SK-N-SH (cell line): Measurements from ENCODE around the gene CSTPP1. TPM values are rescaled to one million over a fixed set of nuclear protein-coding genes. Genes with fewer than 3 reads are reported as not detected.
A peak's percentile ranks its signal among the peaks of the same experiment; 100 is the strongest.

Source experiments
- CTCF ChIA-PET: fragments of 300-600, 350-600 bp; formaldehyde crosslinking; extraction: SDS; loops from one replicate; lab custom pipeline; 2021; lab: Yijun Ruan, JAX
- POLR2A ChIA-PET: fragments of 350-600 bp; sonication (Branson Sonifier 250); formaldehyde crosslinking; extraction: SDS; loops from one replicate; lab custom pipeline; 2020; ENCODE audit warnings: antibody characterized with exemption, inconsistent platforms; lab: Yijun Ruan, JAX
- DNase-seq: peaks from one replicate; pipeline ENCODE4 v3.0.0; 2012
- H2AFZ ChIP-seq: fragments of 200-600 bp; sonication (generic); 2 replicates; pipeline ENCODE4 v1.8.1; 2016; ENCODE audit warnings: antibody characterized with exemption, mild to moderate bottlenecking, low read depth
- H3F3A ChIP-seq: fragments of 200-600 bp; sonication (generic); replicated peaks from 2 replicates; pipeline ENCODE3; 2016; ENCODE audit warnings: antibody characterized with exemption, mild to moderate bottlenecking; ENCODE audit not compliant: insufficient read depth
- H3K27ac ChIP-seq, 2 experiments: fragments of 200-500 bp in 1 of 2; fragments of 200-600 bp in 1 of 2; sonication (Bioruptor generic) in 1 of 2; sonication (generic), shearing (Covaris generic) in 1 of 2; 2 replicates each; pipeline versions ENCODE4 v1.5.1 to v1.6.1; 2014 to 2016; ENCODE audit warnings: low read depth in 2 of 2, inconsistent platforms in 1 of 2, low read length in 1 of 2, mild to moderate bottlenecking in 1 of 2, mixed read lengths in 1 of 2
- H3K27me3 ChIP-seq: fragments of 200-600 bp; sonication (generic), shearing (Covaris generic); 2 replicates; pipeline ENCODE4 v1.6.1; 2016; ENCODE audit warnings: mixed run types; ENCODE audit not compliant: insufficient read depth
- H3K36me3 ChIP-seq, 2 experiments: fragments of 200-500 bp in 1 of 2; fragments of 200-600 bp in 1 of 2; sonication (Bioruptor generic) in 1 of 2; sonication (generic) in 1 of 2; replicated peaks in 1 of 2; 2 replicates each; pipeline versions ENCODE3 to v1.5.1; 2014 to 2016; ENCODE audit warnings: low read length in 1 of 2, mild to moderate bottlenecking in 1 of 2; ENCODE audit not compliant: insufficient read depth in 2 of 2, control insufficient read depth in 1 of 2
- H3K4me1 ChIP-seq, 2 experiments: fragments of 200-500 bp in 1 of 2; fragments of 200-600 bp in 1 of 2; sonication (Bioruptor generic) in 1 of 2; sonication (generic), shearing (Covaris generic) in 1 of 2; 2 replicates each; pipeline versions ENCODE4 v1.5.1 to v1.6.1; 2014 to 2016; ENCODE audit warnings: low read depth in 1 of 2, low read length in 1 of 2, mixed run types in 1 of 2; ENCODE audit not compliant: insufficient read depth in 2 of 2, control insufficient read depth in 1 of 2
- H3K4me2 ChIP-seq: fragments of 200-600 bp; sonication (generic), shearing (Covaris generic); 2 replicates; pipeline ENCODE4 v1.6.1; 2017; ENCODE audit warnings: mixed run types
- H3K4me3 ChIP-seq, 2 experiments: fragments of 200-500 bp in 1 of 2; fragments of 200-600 bp in 1 of 2; sonication (Bioruptor generic) in 1 of 2; sonication (generic), shearing (Covaris generic) in 1 of 2; 2 replicates each; pipeline versions ENCODE4 v1.5.1 to v1.8.1; 2014 to 2016; ENCODE audit warnings: low read depth in 2 of 2, inconsistent platforms in 1 of 2, low read length in 1 of 2, mild to moderate bottlenecking in 1 of 2, mixed read lengths in 1 of 2, moderate library complexity in 1 of 2
- H3K79me2 ChIP-seq: fragments of 200-600 bp; sonication (generic); 2 replicates; pipeline ENCODE4 v1.8.1; 2017; ENCODE audit warnings: mild to moderate bottlenecking; ENCODE audit not compliant: insufficient read depth
- H3K9ac ChIP-seq: fragments of 200-600 bp; sonication (generic); 2 replicates; pipeline ENCODE4 v1.6.1; 2017; ENCODE audit warnings: mixed run types
- H3K9me2 ChIP-seq: fragments of 200-600 bp; sonication (generic); 2 replicates; pipeline ENCODE4 v1.6.1; 2017; ENCODE audit warnings: mixed run types
- H3K9me3 ChIP-seq: fragments of 200-600 bp; sonication (generic); 2 replicates; pipeline ENCODE4 v1.6.1; 2017; ENCODE audit warnings: mixed run types, mild to moderate bottlenecking, moderate library complexity
- H4K20me1 ChIP-seq: fragments of 200-600 bp; sonication (generic); 2 replicates; pipeline ENCODE4 v1.6.1; 2017; ENCODE audit warnings: mild to moderate bottlenecking, mixed run types; ENCODE audit not compliant: insufficient read depth
- EP300 ChIP-seq, 2 experiments: IDR thresholded peaks; 2 replicates each; pipeline versions ENCODE4 v1.4.0 to v1.6.1; 2012; ENCODE audit warnings: borderline replicate concordance in 1 of 2, low read depth in 1 of 2, low read length in 1 of 2
- EZH2phosphoT487 ChIP-seq: fragments of 200-600 bp; sonication (generic); IDR thresholded peaks from 2 replicates; pipeline ENCODE4 v1.6.1; 2017; ENCODE audit warnings: low read depth, mixed run types, mild to moderate bottlenecking, antibody characterized with exemption, moderate library complexity, borderline replicate concordance
- FOXJ3 ChIP-seq: sonication (generic); formaldehyde crosslinking; IDR thresholded peaks from 2 replicates; pipeline ENCODE4 v1.5.1; 2020; ENCODE audit warnings: mild to moderate bottlenecking, missing genetic modification reagents
- GATA2 ChIP-seq: sonication (generic); formaldehyde crosslinking; IDR thresholded peaks from 2 replicates; pipeline ENCODE4 v1.5.0; 2020; ENCODE audit warnings: mild to moderate bottlenecking, missing genetic modification reagents
- MXI1 ChIP-seq: IDR thresholded peaks from 2 replicates; pipeline ENCODE4 v1.6.1; 2012; ENCODE audit warnings: mild to moderate bottlenecking, low read depth, low read length, improper control_type of control experiment
- POLR2AphosphoS5 ChIP-seq: IDR thresholded peaks from 2 replicates; pipeline ENCODE4 v1.6.1; 2012; ENCODE audit warnings: low read depth, low read length
- RAD21 ChIP-seq: IDR thresholded peaks from 2 replicates; pipeline ENCODE4 v1.6.1; 2012; ENCODE audit warnings: mild to moderate bottlenecking, low read length
- SIN3A ChIP-seq: IDR thresholded peaks from 2 replicates; pipeline ENCODE4 v1.6.1; 2012; ENCODE audit warnings: low read depth, mild to moderate bottlenecking, low read length, moderate library complexity, borderline replicate concordance
- SMC3 ChIP-seq: IDR thresholded peaks from 2 replicates; pipeline ENCODE4 v1.6.1; 2012; ENCODE audit warnings: low read depth, low read length, improper control_type of control experiment
- TAF1 ChIP-seq: IDR thresholded peaks from 2 replicates; pipeline ENCODE4 v1.6.1; 2012; ENCODE audit warnings: low read depth, mild to moderate bottlenecking, low read length, moderate library complexity, borderline replicate concordance
- TEAD4 ChIP-seq: IDR thresholded peaks from 2 replicates; pipeline ENCODE4 v1.4.0; 2012; ENCODE audit warnings: mild to moderate bottlenecking, borderline replicate concordance; ENCODE audit not compliant: insufficient read depth
- WGBS: methylation state at CpG from one replicate; pipeline ENCODE4 v1.1.6; 2017; ENCODE audit warnings: low lambda C conversion rate; 5-methylcytosine and 5-hydroxymethylcytosine counted together
- polyA plus RNA-seq, 3 experiments: library from polyadenylated mRNA; depleted of rRNA; stranded (reverse); fragments of >200 nt; gene quantifications; 2 replicates each; pipeline ENCODE4 v1.2.3, GENCODE V29; 2012
- TF ChIP-seq, protein P1 (sequence below): IDR thresholded peaks from 2 replicates; pipeline ENCODE4 v1.4.0; 2012; ENCODE audit warnings: low read depth
- TF ChIP-seq, protein P2 (sequence below): IDR thresholded peaks from 2 replicates; pipeline ENCODE4; 2012
- TF ChIP-seq, protein P3 (sequence below): IDR thresholded peaks from 2 replicates; pipeline ENCODE4 v1.4.0; 2012; ENCODE audit warnings: low read depth, borderline replicate concordance
- TF ChIP-seq, protein P4 (sequence below): IDR thresholded peaks from 2 replicates; pipeline ENCODE4 v1.4.0; 2012; ENCODE audit warnings: low read depth, borderline replicate concordance
- TF ChIP-seq, protein P5 (sequence below): fragments of 200-600 bp; sonication (generic); IDR thresholded peaks from 2 replicates; pipeline ENCODE4 v1.6.1; 2017; ENCODE audit warnings: antibody characterized with exemption, mild to moderate bottlenecking, moderate library complexity

Gene CSTPP1
- polyA plus RNA-seq, 1 of the 3 experiments (the other 2 are of a cell fraction) = 85.7 TPM

DNA sequence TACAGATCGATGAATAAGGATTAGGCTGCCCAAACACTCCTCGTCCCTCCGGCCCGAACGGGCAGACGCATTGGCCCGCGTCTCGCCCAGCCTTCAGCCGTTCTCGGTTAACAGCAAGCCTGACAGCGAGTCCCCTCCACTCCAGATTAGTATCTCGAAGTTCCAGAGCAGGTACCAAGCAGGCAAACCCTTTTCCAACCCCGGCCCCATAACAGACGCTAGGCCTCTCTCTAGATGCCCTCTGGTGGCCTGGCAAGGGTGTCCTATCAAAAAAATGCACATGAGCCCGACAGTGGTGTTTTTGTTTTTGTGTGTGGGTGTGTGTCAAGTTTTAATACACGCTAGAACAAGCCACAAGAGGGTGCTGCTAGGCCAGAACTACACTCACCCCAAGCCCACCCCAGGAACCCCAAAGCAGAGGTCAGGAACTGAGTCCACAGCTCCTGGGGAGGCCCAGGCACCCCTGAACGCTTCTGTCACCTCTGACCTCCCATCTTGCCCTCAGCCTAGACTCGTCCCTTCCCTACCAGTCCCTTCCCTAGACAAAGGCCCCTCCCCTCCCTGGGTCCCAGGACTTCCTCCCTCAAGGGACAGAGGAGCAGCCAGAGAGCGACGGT, 240.8 kb downstream of the CSTPP1 start:
- Histone ChIP-seq H2AFZ (peak overlapping the region; percentile 99), H3K27ac (peak overlapping the region; percentile 94), H3K79me2 (peaks cover 44% of the 10 kb centered on the region), H3K27me3 (no peaks in the 10 kb centered on the region), H3K9me3 (no peaks in the 10 kb centered on the region), H3K9me2 (no peaks in the 10 kb centered on the region), H3K36me3 (peaks cover 6 to 22% of the 10 kb centered on the region in 2 experiments), H3K4me1 (peaks cover 15 to 18% of the 10 kb centered on the region in 2 experiments), H4K20me1 (no peaks in the 10 kb centered on the region), H3K4me2 (peak overlapping the region; percentile 99), H3K9ac (peak overlapping the region; percentile 94), H3F3A (peaks cover 12% of the 10 kb centered on the region), H3K4me3 (peak overlapping the region; percentile 88 to 99)
- CTCF ChIA-PET = interaction anchor here (0.5 to 4.2 kb wide), 31 partner anchors 8 to 286 kb away, joined by 3 to 78 read pairs (median 4); partner anchors contain the start of genes ACP2, DDB2, MYBPC3 and NR1H3
- peak; percentile 80 for DNase-seq
- TF ChIP-seq TAF1 (no peak), TEAD4 (no peak), EZH2phosphoT487 (no peak), FOXJ3 (CRISPR knock-in tag) (no peak), SIN3A (no peak), RAD21 (peak; percentile 74), EP300 (IDR thresholded peaks at IDR 0.05; ENCODE audit: borderline replicate concordance in 1 of 2, low read depth in 1 of 2, low read length in 1 of 2) (no peak), SMC3 (peak; percentile 58), POLR2AphosphoS5 (0 out of 2 replicates have a peak, but pooled peaks have one; percentile 8), MXI1 (peak; percentile 65), GATA2 (CRISPR knock-in tag) (peak; percentile 44)
- TF ChIP-seq, protein P1, sequence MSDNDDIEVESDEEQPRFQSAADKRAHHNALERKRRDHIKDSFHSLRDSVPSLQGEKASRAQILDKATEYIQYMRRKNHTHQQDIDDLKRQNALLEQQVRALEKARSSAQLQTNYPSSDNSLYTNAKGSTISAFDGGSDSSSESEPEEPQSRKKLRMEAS = peak; percentile 52
- TF ChIP-seq, protein P2, sequence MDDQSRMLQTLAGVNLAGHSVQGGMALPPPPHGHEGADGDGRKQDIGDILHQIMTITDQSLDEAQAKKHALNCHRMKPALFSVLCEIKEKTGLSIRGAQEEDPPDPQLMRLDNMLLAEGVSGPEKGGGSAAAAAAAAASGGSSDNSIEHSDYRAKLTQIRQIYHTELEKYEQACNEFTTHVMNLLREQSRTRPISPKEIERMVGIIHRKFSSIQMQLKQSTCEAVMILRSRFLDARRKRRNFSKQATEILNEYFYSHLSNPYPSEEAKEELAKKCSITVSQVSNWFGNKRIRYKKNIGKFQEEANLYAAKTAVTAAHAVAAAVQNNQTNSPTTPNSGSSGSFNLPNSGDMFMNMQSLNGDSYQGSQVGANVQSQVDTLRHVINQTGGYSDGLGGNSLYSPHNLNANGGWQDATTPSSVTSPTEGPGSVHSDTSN = no peak
- TF ChIP-seq, protein P3, sequence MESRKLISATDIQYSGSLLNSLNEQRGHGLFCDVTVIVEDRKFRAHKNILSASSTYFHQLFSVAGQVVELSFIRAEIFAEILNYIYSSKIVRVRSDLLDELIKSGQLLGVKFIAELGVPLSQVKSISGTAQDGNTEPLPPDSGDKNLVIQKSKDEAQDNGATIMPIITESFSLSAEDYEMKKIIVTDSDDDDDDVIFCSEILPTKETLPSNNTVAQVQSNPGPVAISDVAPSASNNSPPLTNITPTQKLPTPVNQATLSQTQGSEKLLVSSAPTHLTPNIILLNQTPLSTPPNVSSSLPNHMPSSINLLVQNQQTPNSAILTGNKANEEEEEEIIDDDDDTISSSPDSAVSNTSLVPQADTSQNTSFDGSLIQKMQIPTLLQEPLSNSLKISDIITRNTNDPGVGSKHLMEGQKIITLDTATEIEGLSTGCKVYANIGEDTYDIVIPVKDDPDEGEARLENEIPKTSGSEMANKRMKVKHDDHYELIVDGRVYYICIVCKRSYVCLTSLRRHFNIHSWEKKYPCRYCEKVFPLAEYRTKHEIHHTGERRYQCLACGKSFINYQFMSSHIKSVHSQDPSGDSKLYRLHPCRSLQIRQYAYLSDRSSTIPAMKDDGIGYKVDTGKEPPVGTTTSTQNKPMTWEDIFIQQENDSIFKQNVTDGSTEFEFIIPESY = no peak
- TF ChIP-seq, protein P4, sequence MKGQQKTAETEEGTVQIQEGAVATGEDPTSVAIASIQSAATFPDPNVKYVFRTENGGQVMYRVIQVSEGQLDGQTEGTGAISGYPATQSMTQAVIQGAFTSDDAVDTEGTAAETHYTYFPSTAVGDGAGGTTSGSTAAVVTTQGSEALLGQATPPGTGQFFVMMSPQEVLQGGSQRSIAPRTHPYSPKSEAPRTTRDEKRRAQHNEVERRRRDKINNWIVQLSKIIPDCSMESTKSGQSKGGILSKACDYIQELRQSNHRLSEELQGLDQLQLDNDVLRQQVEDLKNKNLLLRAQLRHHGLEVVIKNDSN = no peak
- TF ChIP-seq, protein P5, sequence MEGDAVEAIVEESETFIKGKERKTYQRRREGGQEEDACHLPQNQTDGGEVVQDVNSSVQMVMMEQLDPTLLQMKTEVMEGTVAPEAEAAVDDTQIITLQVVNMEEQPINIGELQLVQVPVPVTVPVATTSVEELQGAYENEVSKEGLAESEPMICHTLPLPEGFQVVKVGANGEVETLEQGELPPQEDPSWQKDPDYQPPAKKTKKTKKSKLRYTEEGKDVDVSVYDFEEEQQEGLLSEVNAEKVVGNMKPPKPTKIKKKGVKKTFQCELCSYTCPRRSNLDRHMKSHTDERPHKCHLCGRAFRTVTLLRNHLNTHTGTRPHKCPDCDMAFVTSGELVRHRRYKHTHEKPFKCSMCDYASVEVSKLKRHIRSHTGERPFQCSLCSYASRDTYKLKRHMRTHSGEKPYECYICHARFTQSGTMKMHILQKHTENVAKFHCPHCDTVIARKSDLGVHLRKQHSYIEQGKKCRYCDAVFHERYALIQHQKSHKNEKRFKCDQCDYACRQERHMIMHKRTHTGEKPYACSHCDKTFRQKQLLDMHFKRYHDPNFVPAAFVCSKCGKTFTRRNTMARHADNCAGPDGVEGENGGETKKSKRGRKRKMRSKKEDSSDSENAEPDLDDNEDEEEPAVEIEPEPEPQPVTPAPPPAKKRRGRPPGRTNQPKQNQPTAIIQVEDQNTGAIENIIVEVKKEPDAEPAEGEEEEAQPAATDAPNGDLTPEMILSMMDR = peak; percentile 77
- WGBS = 13% methylated on average over 16 of the region's 21 CpGs
- POLR2A ChIA-PET = interaction anchor here (1.3 to 3.3 kb wide), 3 partner anchors 10 to 72 kb away, joined by 3 to 16 read pairs (median 5); partner anchors contain the start of gene ACP2
